HepG2 (cell line): ENCODE results near the gene RPS6KC1. TPM values are rescaled to one million over a fixed set of nuclear protein-coding genes. Genes with fewer than 3 reads are reported as not detected.

ENCODE experiments used
- CBX1 ChIP-seq: IDR thresholded peaks from one replicate; pipeline ENCODE4 v1.6.1; 2016; ENCODE audit warnings: antibody characterized with exemption, low read depth
- CREB1 ChIP-seq, 2 experiments: fragments of 450-650 bp in 1 of 2; IDR thresholded peaks; 2 replicates each; pipeline ENCODE4 v1.6.1; 2016 to 2017; ENCODE audit warnings: control low read depth in 1 of 2, mild to moderate bottlenecking in 1 of 2, missing compliant biosample characterization in 1 of 2, missing genetic modification characterization in 1 of 2
- DMAP1 ChIP-seq: IDR thresholded peaks from 2 replicates; pipeline ENCODE4 v1.6.1; 2016
- ERF ChIP-seq: IDR thresholded peaks from 2 replicates; pipeline ENCODE4 v1.6.1; 2018; ENCODE audit warnings: missing biosample characterization, missing genetic modification reagents
- HNRNPUL1 ChIP-seq: fragments of 200-400 bp; formaldehyde crosslinking; IDR thresholded peaks from 2 replicates; pipeline ENCODE4 v1.6.1; 2017; ENCODE audit warnings: low read depth, mild to moderate bottlenecking, low read length, moderate library complexity
- MXI1 ChIP-seq: IDR thresholded peaks from 3 replicates; pipeline ENCODE4 v1.6.1; 2012; ENCODE audit warnings: low read depth, low read length, inconsistent platforms, borderline replicate concordance
- THAP8 ChIP-seq: sonication (generic); formaldehyde crosslinking; IDR thresholded peaks from 2 replicates; pipeline ENCODE4 v1.5.1; 2020; ENCODE audit warnings: missing genetic modification reagents, mild to moderate bottlenecking, borderline replicate concordance
- THYN1 ChIP-seq: sonication (generic); formaldehyde crosslinking; IDR thresholded peaks from 2 replicates; pipeline ENCODE4 v1.8.1; 2023; ENCODE audit warnings: low read depth, mild to moderate bottlenecking, moderate library complexity, missing genetic modification reagents, borderline replicate concordance
- U2AF1 ChIP-seq: fragments of 200-400 bp; formaldehyde crosslinking; optimal IDR thresholded peaks from 2 replicates; pipeline ENCODE3; 2017; ENCODE audit warnings: mild to moderate bottlenecking, low read depth, low read length
- XRCC5 ChIP-seq: fragments of 200-400 bp; formaldehyde crosslinking; optimal IDR thresholded peaks from 2 replicates; pipeline ENCODE3; 2017; ENCODE audit warnings: mild to moderate bottlenecking, low read length
- ZBTB33 ChIP-seq: sonication (generic); formaldehyde crosslinking; IDR thresholded peaks from 2 replicates; pipeline ENCODE4 v1.4.0; 2020; ENCODE audit warnings: missing genetic modification reagents
- ZBTB38 ChIP-seq: sonication (generic); formaldehyde crosslinking; IDR thresholded peaks from 2 replicates; pipeline ENCODE4 v1.5.1; 2020; ENCODE audit warnings: mild to moderate bottlenecking, missing genetic modification reagents
- ZNF143 ChIP-seq: sonication (generic); formaldehyde crosslinking; IDR thresholded peaks from 2 replicates; pipeline ENCODE4 v1.4.0; 2020; ENCODE audit warnings: missing genetic modification reagents
- ZNF207 ChIP-seq: fragments of 450-650 bp; IDR thresholded peaks from 2 replicates; pipeline ENCODE4 v1.6.1; 2016; ENCODE audit warnings: antibody characterized with exemption, borderline replicate concordance
- ZNF253 ChIP-seq: sonication (generic); formaldehyde crosslinking; IDR thresholded peaks from 2 replicates; pipeline ENCODE4 v1.8.0; 2022; ENCODE audit warnings: mild to moderate bottlenecking, missing genetic modification reagents, borderline replicate concordance
- ZNF280D ChIP-seq: sonication (generic); formaldehyde crosslinking; IDR thresholded peaks from 2 replicates; pipeline ENCODE4 v1.5.1; 2020; ENCODE audit warnings: mild to moderate bottlenecking, missing genetic modification reagents
- ZNF484 ChIP-seq: sonication (generic); formaldehyde crosslinking; IDR thresholded peaks from 2 replicates; pipeline ENCODE4 v1.5.1; 2020; ENCODE audit warnings: mild to moderate bottlenecking, low read depth, missing genetic modification reagents, borderline replicate concordance
- ZNF512B ChIP-seq: sonication (generic); formaldehyde crosslinking; IDR thresholded peaks from 2 replicates; pipeline ENCODE4 v1.5.1; 2020; ENCODE audit warnings: missing genetic modification reagents, mild to moderate bottlenecking, borderline replicate concordance
- ZNF839 ChIP-seq: sonication (generic); formaldehyde crosslinking; IDR thresholded peaks from 2 replicates; pipeline ENCODE4 v1.4.0; 2020; ENCODE audit warnings: missing genetic modification reagents, mild to moderate bottlenecking, borderline replicate concordance
- ZZZ3 ChIP-seq: sonication (generic); formaldehyde crosslinking; IDR thresholded peaks from 2 replicates; pipeline ENCODE4 v1.4.0; 2020; ENCODE audit warnings: missing genetic modification reagents, mild to moderate bottlenecking, borderline replicate concordance
- polyA plus RNA-seq, 8 experiments: library from polyadenylated mRNA; depleted of rRNA in 3 of 8; stranded (reverse) in 7 of 8; unstranded in 1 of 8; fragments of >200 nt; fragmentation: Illumina TruSeq in 4 of 8; extraction: Trizol in 4 of 8; gene quantifications; 2 replicates each; pipeline versions ENCODE4 v1.2.1 to v1.2.3, GENCODE V29; 2011 to 2016; ENCODE audit warnings: low read depth in 4 of 8, missing spikeins in 1 of 8, mixed read lengths in 1 of 8; ENCODE audit not compliant: insufficient read depth in 1 of 8
- total RNA-seq, 5 experiments: library from RNA; depleted of rRNA; stranded (reverse); fragments of >200 nt; fragmentation: Illumina TruSeq; extraction: Trizol; gene quantifications; 2 replicates each; pipeline ENCODE4 v1.2.3, GENCODE V29; 2016; ENCODE audit warnings: low read depth in 1 of 5

RPS6KC1 gene
- total and polyA plus RNA-seq, 2 of the 13 experiments (the other 11 are each of a cell fraction or from before 2014, with no cell fraction given) = 11.0 to 25.2 TPM

- no peak for TF ChIP-seq ZNF280D
- TF ChIP-seq XRCC5 = peak; percentile 23
- no peak for TF ChIP-seq ZZZ3
- TF ChIP-seq ZNF207 = no peak
- TF ChIP-seq MXI1 = peak; percentile 66; the same call in 1 of the 3 replicates
- no peak for TF ChIP-seq ZBTB33 (CRISPR knock-in tag)
- no peak for TF ChIP-seq ZNF484 (CRISPR knock-in tag)
- no peak for TF ChIP-seq U2AF1
- no peak for TF ChIP-seq THAP8 (CRISPR knock-in tag)
- no peak for TF ChIP-seq ZNF512B
- TF ChIP-seq ZNF253 (CRISPR knock-in tag) = no peak
- no peak for TF ChIP-seq HNRNPUL1
- peak; percentile 27; the same call in 1 of the 2 replicates for TF ChIP-seq ERF
- TF ChIP-seq CREB1 (IDR thresholded peaks at IDR 0.05) = no peak
- TF ChIP-seq CREB1 (CRISPR knock-in tag; IDR thresholded peaks at IDR 0.05) = no peak
- TF ChIP-seq CBX1 = peak; percentile 74
- TF ChIP-seq ZNF143 = no peak
- no peak for TF ChIP-seq ZNF839 (CRISPR knock-in tag)
- peak; percentile 82; the same call in 1 of the 2 replicates for TF ChIP-seq DMAP1
- no peak for TF ChIP-seq THYN1 (CRISPR knock-in tag)
- TF ChIP-seq ZBTB38 (CRISPR knock-in tag) = peak; percentile 35; the same call in 1 of the 2 replicates
Measured at GRCh38 chr1:213051127-213051880, at the start of gene RPS6KC1 (continued).
